Measurements from ENCODE around the gene PRELID2.
"Not testable (repeated sequence)": the region's sequence is repeated elsewhere in the genome, so short reads cannot be mapped to it uniquely, and the experiment has no call there.

PRELID2 gene

DNA sequence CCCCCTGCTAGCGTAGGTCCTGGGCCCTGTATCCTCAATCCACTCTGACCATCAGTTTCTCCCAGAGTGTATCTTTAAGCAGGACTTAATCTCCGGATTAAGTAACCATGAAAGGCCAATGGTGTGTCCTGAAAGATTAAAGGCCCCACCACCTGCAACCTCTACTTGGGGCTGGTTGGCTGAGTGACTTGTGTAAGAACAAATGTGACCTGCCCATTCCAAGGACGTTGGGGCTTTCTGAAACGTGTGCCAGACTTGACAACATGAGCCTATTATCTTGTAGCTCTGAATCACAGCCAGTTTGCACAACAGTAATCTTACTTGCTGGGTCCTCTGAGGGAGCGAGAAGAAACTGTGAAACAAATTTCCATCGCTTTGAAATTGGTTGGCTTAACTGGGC, 3.1 kb upstream of the PRELID2 start:
- no peak for DNase-seq

DNA sequence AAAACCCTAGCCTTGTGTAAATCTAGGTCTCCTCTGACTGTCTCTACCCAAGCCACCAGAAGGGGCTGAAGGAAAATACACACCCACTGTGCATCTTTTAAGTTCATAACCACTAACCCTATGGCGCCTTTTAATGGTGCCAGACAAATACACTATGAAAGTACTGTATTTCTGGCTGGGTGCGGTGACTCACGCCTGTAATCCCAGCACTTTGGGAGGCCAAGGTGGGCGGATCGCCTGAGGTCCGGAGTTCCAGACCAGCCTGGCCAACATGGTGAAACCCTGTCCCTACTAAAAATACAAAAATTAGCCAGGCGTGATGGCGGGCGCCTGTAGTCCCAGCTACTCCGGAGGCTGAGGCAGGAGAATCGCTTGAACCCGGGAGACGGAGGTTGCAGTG, 1.1 kb upstream of the PRELID2 start:
- not testable (repeated sequence) for DNase-seq

DNA sequence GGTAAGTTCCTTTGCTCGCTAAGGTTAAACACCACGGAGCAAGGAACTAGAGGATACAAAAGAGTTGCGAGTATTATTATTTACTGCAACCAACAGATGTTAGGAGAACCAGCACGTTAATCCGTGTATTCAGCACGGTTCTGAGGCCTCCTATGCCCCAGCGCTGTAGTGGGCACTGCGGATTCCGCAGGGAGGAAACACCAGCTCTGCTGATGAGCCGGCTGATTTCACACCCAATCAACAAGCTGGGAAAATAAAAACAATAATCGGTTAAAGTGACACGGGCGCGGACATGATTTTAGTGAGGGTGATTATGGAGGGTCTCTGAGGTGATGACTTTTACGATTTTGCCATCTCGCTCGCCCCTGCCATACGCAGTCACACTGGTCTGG, 702 bp upstream of the PRELID2 start:
- DNase-seq = no peak

DNA sequence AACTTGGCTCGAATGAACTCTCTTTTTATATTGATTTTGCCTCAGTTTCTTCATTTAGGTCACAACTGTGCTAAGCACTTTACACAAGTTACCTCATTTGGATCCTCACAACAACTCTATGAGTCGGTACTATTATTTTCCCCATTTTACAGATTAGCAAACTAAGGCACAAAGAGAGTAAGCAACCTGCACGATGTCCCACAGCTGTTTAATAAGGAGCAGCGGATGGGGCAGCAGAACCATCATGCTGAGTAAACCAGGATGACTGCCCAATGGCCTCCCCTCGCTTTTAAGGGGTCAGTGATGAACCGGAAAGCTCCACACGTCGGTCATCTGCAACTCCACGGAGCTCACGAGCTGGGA, 607 bp downstream of the PRELID2 start:
- DNase-seq = peak; percentile 62

DNA sequence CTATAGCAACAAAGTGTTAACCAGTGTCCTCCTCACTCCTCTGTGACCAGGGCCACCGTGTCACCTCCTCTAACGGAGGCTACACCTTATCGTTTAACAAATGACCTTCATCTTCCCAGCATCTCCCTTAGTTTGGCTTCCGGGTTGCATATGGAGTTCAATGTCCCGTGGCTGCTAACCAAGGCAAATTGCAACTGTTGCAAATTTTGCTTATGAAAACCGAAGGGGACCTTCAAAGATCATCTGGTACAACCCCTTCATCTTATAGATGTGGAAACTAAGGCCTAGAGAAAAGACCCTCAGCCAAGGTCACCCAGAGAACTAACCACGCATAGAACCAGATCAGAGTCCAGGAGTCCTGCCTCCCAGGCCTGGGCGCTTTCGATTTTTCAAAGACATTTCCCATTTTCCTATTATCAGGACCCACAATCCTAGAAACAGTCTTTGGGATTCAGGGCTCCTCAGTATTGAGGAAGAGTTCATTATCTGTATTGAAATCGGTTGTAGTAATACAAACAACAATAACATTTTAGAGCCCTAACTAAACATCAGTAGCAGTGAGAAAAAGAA, 1.4 kb downstream of the PRELID2 start:
- DNase-seq = no peak

DNA sequence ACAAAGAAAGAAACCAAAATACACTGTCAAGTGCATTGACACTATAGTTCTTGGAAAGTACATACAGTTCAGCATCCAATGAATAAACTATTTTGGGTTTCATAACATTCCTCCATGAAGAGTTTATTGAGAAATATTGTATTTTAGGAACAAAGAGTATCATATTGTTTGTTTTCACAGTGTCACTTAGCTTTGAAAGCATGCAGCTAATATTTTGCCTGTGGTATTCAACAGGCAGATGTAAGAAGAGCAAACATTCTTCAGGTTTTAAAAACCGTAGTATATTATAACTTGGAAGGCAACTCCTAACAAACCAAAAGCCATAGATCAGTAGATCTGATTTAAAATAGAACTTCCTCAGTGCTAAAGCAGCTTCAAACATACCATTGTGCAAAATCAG, 4.5 kb downstream of the PRELID2 start:
- DNase-seq = no peak

DNA sequence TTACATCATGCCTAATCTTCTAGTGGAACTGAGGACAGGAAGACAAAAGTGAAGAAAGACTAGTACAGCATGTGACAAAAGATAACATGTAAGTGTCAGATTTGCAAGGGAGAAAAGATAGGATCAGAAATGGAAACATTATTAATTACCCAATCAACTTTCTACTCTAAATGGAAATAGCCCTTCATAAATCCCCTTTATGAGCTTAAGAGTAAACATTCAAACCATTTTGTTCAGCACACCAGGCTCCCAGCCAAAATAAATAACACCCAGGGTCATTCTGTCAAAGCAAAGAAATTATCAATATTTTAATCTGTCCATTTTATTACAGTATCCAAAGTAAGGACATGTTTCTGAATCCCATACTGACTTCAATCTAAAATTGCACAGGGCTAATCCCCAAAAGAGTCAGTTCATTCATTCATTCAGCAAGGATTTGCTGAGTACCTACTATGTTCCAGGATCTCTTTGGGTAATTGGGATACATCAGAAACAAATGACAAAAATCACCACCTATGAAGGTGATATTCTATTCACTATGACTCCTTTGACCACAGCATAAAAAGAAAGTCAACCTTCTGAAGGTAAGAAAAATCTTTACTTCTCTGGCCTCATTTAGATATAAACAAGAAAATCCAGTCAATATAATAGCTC, 5.3 kb downstream of the PRELID2 start:
- DNase-seq = no peak

GRCh38 chr5:145826895-145827674, 8.1 kb downstream of the PRELID2 start:
- no peak for DNase-seq

DNA sequence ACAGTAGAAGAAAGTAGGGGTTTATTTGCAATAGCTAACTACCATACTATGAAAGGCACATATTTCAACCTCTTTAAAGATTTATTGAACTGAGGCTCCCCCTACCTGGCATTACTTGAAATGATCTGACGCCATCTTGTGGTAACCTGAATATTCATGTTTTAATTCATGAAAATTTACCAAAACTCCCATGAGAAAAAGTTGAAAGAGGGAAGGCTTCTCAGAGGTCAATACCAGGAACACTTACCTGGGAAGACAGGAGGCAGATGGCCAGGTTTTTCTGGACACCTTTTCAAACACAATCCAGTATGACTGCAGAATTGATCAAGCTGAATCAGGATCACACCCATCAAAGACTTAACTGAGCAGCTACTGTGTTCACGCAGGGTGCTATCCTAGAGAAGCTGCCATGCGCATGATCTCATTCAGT, 9.4 kb downstream of the PRELID2 start:
- DNase-seq = peak; percentile 83

GRCh38 chr5:145824040-145824439, 11.1 kb downstream of the PRELID2 start:
- DNase-seq = no peak

GRCh38 chr5:145818604-145819003, 16.5 kb downstream of the PRELID2 start:
- no peak for DNase-seq

DNA sequence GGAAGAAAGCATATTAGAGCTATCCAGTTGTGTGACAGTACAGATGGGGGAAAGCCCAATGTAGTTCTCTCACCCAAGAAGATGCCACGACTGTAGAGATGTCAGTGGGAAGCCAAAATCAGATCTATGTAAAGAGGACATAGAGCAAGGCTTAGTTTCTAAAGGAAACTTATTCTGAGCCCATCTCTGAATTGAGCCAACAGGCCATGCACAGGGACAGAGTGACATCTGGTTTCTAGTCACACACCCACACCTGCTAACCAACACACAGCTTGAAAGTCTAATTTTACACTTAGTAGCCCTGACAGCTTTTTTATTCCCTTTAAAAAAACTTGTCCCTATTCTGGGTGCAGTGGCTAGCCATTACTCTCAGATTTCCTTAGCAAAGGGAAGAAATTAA, 22.3 kb downstream of the PRELID2 start:
- no peak for DNase-seq

- peak; percentile 68 for DNase-seq
Measured at GRCh38 chr5:145811834-145812625, 23.1 kb downstream of the PRELID2 start.

GRCh38 chr5:145806923-145807322, 28.2 kb downstream of the PRELID2 start:
- no peak for DNase-seq

DNA sequence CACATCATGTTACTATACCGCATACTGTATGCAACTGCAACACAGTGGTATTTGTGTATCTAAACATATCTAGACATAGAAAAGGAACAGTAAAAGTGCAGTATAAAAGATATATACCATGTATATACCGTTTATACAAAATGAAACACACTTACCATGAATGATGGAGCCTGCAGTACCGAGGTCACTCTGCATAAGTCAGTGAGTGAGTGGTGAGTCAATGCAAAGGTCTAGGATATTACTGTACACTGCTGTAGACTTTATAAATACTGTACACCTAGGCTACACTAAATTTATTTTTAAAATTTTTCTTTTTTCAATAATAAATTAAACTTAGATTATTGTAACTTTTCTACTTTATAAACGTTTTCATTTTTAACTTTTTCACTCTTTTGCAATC, 29.3 kb downstream of the PRELID2 start:
- DNase-seq = no peak

DNA sequence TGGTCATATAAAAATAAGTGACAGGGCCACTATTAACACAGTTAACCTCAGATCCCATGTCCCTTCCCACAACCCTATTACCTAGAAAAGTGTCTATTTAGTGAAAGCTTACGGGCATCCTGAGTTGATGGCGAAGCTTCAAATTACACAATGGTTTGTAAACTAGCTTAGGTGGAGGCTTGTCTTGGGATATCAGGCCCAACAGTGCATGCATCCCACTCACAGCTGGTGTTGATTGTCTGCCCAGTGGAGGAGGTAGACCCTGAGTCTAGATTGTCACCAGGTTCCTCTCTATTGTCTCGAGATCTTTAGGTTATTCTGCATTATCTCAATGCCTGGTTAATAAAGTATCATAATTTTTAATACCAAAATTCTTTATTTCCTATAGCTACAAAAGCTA, 30.4 kb downstream of the PRELID2 start:
- DNase-seq = no peak

DNA sequence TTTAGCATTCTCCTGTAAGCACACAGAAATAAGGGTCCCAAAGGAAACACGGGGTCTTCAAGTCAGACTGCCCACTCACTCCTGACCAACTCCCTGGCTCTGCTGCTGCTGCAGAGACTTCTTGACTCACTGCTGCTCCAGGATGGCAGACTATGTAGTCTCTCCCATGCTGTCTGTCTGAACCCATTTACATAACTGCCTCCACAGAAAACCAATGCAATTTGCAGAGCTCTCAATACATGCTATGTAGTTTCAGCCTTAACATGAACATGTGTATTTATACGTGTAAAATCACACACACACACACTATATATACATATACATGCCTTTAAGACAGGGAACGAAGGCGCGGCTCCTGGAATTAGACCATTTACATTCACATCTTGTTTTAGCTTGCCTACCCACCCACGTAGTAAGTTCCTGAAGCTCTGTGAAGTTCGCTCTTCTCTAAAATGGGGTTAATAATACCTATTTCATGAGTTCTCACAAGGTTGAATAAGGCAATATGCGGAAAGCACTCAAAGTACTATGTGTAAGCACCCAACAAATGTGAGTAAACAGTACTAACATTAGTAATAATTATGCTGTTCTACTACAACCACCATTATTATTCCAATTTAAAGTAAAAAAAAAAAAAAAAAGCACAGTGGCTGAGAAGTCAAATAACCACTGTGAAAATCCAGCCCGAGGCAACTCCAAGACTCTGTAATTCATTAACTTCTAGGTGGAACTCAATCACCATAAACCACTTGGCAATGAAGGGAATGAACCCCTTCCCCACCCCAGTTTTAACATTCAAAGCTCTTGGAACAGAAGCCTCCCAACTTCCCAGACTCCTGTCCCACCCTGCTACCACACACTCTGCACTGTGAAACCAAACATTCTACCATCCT, 31.8 kb downstream of the PRELID2 start:
- DNase-seq = no peak

- DNase-seq = peak; percentile 17
Measured at GRCh38 chr5:145801195-145801594, 33.9 kb downstream of the PRELID2 start.

DNA sequence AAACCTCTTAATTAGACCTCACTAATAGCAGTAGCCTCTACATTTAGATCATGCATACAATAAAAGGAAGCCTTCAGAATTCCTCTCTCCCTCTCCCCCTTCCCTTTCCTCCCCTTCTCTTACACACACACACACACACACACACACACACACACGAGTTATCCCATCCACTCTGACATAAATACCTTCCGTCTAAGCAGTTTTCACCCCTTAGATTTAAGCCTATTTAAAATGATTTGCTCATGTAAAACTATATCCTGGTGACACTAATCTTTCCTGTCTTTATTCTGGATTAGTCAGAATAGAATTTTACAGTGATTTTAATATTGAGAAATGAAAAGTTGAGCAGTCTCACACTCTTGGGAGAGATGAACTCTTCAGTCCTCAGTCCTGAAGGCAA, 35.0 kb downstream of the PRELID2 start:
- no peak for DNase-seq

- DNase-seq = not testable (repeated sequence)
Measured at GRCh38 chr5:145798503-145798902, 36.6 kb downstream of the PRELID2 start.

DNA sequence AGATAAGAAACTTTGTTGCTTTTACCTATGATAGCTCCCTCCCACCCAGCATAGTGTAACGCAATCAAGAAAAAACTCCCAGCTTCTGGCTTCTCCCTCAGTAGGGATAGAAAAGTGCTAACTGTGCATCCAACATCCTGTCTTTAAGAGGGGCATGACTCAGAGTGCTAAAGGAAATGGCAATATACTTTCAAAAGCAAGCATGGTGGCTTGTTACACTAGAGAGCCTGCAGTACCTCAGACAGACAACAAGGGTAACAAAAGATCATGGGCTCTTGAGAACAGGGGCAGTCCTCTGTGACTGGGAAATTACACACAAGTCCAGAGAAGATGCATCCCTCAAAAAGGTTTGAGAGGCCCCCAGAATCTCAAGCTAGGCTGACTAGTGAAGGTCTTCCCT, 37.8 kb downstream of the PRELID2 start:
- no peak for DNase-seq

GRCh38 chr5:145796318-145796717, 38.8 kb downstream of the PRELID2 start:
- DNase-seq = no peak

GRCh38 chr5:145793574-145793973, 41.6 kb downstream of the PRELID2 start:
- DNase-seq = no peak

Measured in OCI-M1 (cell line).